Measurements from ENCODE around the gene INTS6.

The INTS6 gene

GRCh38 chr13:51452361-51453206 lies at the start of gene INTS6:
Gene INTS6, minus strand, starts transcription at chr13:51453036. Its CDS starts 511 bp downstream, at chr13:51452525.
- in situ Hi-C loops (cut with MboI; ENCODE audit: low sequenced_read_pairs): no loop called here

GRCh38 chr13:51502153-51502651 lies 49.4 kb upstream of the INTS6 start:
- in situ Hi-C loops (cut with MboI; ENCODE audit: low sequenced_read_pairs): no loop called here

- in situ Hi-C loops (cut with MboI; ENCODE audit: low sequenced_read_pairs): no loop called here
Measured at GRCh38 chr13:51501592-51502152, 48.8 kb upstream of the INTS6 start.

- in situ Hi-C loops (cut with MboI; ENCODE audit: low sequenced_read_pairs): no loop called here
Measured at GRCh38 chr13:51501096-51501495, 48.3 kb upstream of the INTS6 start.

GRCh38 chr13:51500687-51501086 lies 47.9 kb upstream of the INTS6 start:
- in situ Hi-C loops (cut with MboI; ENCODE audit: low sequenced_read_pairs): no loop called here

- in situ Hi-C loops (cut with MboI; ENCODE audit: low sequenced_read_pairs): no loop called here
Measured at GRCh38 chr13:51499841-51500240, 47.0 kb upstream of the INTS6 start.

GRCh38 chr13:51495316-51495715 lies 42.5 kb upstream of the INTS6 start:
- in situ Hi-C loops (cut with MboI; ENCODE audit: low sequenced_read_pairs): no loop called here

- in situ Hi-C loops (cut with MboI; ENCODE audit: low sequenced_read_pairs): no loop called here
Measured at GRCh38 chr13:51494156-51494555, 41.3 kb upstream of the INTS6 start.

GRCh38 chr13:51488212-51488611 lies 35.4 kb upstream of the INTS6 start:
- in situ Hi-C loops (cut with MboI; ENCODE audit: low sequenced_read_pairs): no loop called here

GRCh38 chr13:51481656-51482055 lies 28.8 kb upstream of the INTS6 start:
- in situ Hi-C loops (cut with MboI; ENCODE audit: low sequenced_read_pairs): no loop called here

- in situ Hi-C loops (cut with MboI; ENCODE audit: low sequenced_read_pairs): no loop called here
Measured at GRCh38 chr13:51479199-51479523, 26.3 kb upstream of the INTS6 start.

- in situ Hi-C loops (cut with MboI; ENCODE audit: low sequenced_read_pairs): no loop called here
Measured at GRCh38 chr13:51478418-51479198, 25.8 kb upstream of the INTS6 start.

GRCh38 chr13:51477653-51478324 lies 25.0 kb upstream of the INTS6 start:
- in situ Hi-C loops (cut with MboI; ENCODE audit: low sequenced_read_pairs): no loop called here

- in situ Hi-C loops (cut with MboI; ENCODE audit: low sequenced_read_pairs): no loop called here
Measured at GRCh38 chr13:51477149-51477548, 24.3 kb upstream of the INTS6 start.

GRCh38 chr13:51475727-51476501 lies 23.1 kb upstream of the INTS6 start:
- in situ Hi-C loops (cut with MboI; ENCODE audit: low sequenced_read_pairs): no loop called here

- in situ Hi-C loops (cut with MboI; ENCODE audit: low sequenced_read_pairs): no loop called here
Measured at GRCh38 chr13:51469790-51470189, 17.0 kb upstream of the INTS6 start.

GRCh38 chr13:51467730-51468129 lies 14.9 kb upstream of the INTS6 start:
- in situ Hi-C loops (cut with MboI; ENCODE audit: low sequenced_read_pairs): no loop called here

- in situ Hi-C loops (cut with MboI; ENCODE audit: low sequenced_read_pairs): no loop called here
Measured at GRCh38 chr13:51465124-51465523, 12.3 kb upstream of the INTS6 start.

- in situ Hi-C loops (cut with MboI; ENCODE audit: low sequenced_read_pairs): no loop called here
Measured at GRCh38 chr13:51457086-51457815, 4.4 kb upstream of the INTS6 start.

GRCh38 chr13:51456510-51456909 lies 3.7 kb upstream of the INTS6 start:
- in situ Hi-C loops (cut with MboI; ENCODE audit: low sequenced_read_pairs): no loop called here
